Left lobe of liver (tissue), 2 donors: Measurements from ENCODE around the gene LGI1. TPM values are rescaled to one million over a fixed set of nuclear protein-coding genes. Genes with fewer than 3 reads are reported as not detected.
A peak's percentile ranks its signal among the peaks of the same experiment; 100 is the strongest.
"Not testable (repeated sequence)": the region's sequence is repeated elsewhere in the genome, so short reads cannot be mapped to it uniquely, and the experiment has no call there.

Experiments used
- ATAC-seq: fragments of 200-7000 bp; cut with Tn5 transposase; one replicate; pipeline ENCODE4 v1.9.1; 2020; ENCODE audit warnings: mild to moderate bottlenecking, moderate library complexity
- DNase-seq: peaks from one replicate; pipeline ENCODE4 v3.0.0-alpha.2; 2020; ENCODE audit warnings: low spot score
- total RNA-seq: library from RNA; stranded (reverse); gene quantifications from one replicate; pipeline ENCODE4 v1.2.1, GENCODE V29; 2021
- donor health status: DM: no; HTN: no; CAD: no; lungs with moderate emphysema.
- donor health status: DM: no; HTN: yes; CAD: no.

LGI1 gene
- total RNA-seq, 1 donor from 2014 or later, result 0.75 TPM

GRCh38 chr10:93799155-93799708, 41.5 kb downstream of the LGI1 start:
- ATAC-seq, result no peak
- DNase-seq, result no peak

- DNase-seq (no peak), ATAC-seq (no peak)
These were observed 46.5 kb downstream of the LGI1 start for GRCh38 chr10:93804200-93804599.

GRCh38 chr10:93806903-93807302, 49.2 kb downstream of the LGI1 start:
- ATAC-seq, result no peak
- no peak for DNase-seq

DNA sequence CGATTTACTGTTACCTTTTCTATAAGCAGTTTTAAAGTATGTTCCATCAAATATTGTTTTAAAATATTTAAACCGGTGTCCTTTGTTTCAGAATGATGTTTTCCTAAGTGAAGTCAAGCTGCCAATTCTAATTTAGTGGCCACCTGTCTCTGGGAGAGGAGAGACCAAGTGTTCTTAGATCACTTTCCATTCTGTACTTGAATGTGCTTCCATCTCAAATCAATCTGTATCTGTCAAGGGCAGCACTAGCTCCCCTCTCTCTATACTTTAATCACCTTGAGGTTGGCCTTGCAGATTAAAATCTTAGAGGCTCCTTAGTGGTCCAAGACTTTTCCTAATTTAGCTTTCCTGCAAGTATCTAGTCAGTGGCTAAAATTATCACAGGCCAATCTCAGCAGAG, 49.6 kb downstream of the LGI1 start:
- ATAC-seq (no peak), DNase-seq (no peak)

GRCh38 chr10:93812659-93813338, 55.1 kb downstream of the LGI1 start:
- ATAC-seq (no peak), DNase-seq (no peak)

DNA sequence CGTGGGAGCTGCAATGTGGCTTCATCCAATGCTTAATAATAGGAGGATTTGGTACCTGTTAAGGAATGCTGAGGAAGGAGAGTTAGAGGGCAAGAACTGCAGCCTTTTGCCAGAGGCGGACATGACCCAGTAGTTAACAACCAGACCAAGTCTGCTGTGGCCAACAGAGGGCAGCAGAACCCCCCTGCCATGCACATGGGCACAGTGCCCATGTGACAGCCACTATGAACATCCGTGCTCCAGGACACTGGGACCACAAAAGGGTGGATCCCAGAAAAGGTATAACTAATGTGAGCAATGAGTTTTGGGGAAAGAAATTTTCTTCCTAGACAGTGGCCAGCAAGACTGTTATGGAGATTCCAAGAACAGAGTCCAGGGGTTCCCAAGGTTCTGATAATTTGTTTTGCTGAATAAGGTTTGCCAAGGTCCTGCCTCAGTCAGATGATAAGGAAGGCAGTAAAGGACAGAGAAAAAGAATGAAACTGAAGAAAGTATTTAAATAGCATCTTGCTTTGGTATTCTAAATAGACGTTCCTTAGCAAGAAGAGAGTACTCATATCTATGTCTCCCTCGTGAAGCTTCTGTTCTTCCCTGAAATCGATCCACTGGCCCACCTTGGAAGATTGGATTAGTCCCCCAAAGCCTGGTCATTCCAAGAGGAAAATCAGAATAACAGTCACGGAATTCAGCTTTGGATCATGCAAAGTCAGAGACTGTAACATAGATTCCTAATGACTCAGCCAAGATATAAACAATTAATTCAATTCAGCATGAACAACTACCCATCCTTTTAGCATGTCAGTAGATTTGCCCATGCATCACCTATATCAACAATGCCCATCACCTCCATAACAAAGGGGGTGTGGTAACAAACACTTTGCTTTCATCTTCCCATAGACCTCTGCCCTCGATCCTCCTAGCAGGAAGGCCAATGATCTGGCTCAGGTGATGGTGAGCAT, 56.0 kb downstream of the LGI1 start:
- DNase-seq (peak; percentile 77), ATAC-seq (peak; percentile 97)

DNA sequence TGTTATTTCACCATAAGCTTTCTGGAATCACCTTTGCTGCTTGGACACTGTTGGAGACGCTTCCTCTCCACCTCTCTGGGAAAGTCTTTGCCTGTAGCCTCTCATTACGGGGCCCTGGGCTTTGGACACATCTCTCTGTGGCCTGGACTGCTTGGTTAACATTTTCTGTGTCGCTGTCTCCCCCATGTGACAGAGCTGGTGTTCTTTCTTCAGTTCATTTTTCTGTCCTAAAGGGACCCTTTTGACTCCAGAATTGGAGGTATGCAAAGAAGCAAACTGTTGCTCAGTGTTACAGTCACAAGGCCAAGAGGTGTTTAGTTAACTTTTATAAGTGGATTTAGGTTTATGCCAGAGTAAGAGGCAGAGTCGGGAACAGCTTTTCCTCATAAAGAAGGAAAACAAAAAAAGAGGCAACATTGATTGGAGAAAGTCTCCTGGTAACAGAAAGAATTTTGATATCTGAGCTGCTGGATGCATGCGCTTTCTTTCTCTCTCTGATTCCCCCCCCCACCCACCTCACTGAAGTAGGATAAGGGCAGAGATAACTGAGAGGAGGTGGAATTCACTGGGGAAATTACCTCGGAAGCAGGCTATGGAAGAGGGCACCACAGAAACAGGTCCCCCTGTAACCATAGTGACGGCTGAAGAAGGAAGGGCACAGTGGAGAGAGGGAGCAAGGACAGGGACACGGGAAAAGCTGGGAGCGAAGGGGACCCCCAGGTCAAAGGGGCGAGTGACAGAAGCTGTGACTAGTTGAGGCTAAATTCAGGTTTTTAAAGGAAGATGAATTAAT, 57.8 kb downstream of the LGI1 start:
- ATAC-seq, result peak; percentile 8

DNA sequence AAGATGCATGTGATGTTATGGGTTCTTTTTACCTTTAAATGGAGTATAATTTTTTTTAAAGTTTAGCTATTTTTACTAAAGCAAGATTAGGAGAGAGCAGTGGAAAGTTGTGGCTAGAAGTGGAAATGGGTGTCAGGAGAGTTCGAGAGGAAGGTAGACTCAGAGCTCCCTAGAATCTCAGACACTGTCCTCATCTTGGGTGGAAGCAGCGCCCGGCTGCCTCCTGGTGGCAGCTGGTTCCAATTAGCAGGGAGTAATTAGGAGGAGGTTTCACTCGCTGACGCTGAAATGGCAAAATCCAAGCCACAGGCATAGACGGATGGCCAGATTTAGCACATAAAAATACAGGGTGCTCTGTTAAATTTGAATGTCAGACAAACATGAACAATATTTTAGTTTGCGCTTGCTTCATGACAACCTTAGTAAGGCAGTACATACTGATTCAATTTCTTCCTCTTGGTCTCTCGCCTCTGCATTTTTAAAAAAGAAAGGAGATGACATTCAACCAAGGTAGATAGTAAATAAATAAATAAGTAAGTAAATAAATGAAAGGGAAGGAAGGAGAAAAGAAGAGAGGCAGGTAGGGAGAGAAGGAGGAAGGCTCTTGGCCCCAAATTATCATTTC, 58.5 kb downstream of the LGI1 start:
- DNase-seq, result peak; percentile 63
- ATAC-seq, result peak; percentile 87

More for the DNA sequence above, 57.8 kb downstream of the LGI1 start:
- no peak for DNase-seq

DNA sequence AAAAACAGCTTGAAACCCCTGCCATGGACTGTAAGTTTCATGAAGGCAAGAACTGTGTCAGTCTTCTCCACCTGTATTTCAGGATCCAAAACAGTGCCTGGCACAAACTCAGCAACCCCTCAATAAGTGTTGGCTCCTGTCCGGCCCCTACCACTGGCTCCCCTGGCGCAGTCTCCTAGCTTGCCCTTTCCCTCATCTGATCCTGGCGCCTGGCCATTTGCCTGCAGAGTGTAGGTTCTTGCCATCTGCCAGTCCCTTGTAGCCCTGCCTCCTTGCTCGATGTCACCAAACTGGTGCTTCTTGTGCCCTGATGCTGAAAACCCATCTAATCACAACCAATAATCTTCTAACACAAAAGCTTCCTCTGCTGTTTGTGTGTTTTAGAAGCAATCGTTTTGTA, 60.4 kb downstream of the LGI1 start:
- DNase-seq, result no peak

GRCh38 chr10:93819520-93819919, 61.8 kb downstream of the LGI1 start:
- ATAC-seq (no peak), DNase-seq (no peak)

More for the DNA sequence above, 60.4 kb downstream of the LGI1 start:
- ATAC-seq, result no peak

DNA sequence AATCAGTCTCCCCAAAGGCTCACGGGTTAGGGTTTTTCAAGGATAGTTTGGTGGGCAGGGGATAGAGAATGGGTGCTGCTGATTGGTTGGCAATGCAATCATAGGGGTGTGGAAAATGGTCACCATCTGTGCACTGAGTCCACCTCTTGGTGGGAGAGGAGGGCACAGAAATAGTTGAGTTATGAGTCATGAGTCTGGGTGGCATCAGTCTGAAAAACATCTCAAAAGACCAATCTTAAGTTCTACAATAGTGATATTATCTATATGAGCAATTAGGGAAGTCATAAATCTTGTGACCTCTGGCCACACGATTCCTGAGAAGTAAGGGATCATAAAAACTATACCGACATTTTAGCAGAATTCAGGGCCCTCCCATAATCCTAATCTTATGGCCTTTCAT, 62.7 kb downstream of the LGI1 start:
- ATAC-seq (no peak), DNase-seq (no peak)

GRCh38 chr10:93821051-93821772, 63.5 kb downstream of the LGI1 start:
- DNase-seq (no peak), ATAC-seq (peak; percentile 75)

- ATAC-seq (no peak), DNase-seq (no peak)
These were observed 68.6 kb downstream of the LGI1 start for GRCh38 chr10:93826355-93826754.

- ATAC-seq (no peak), DNase-seq (no peak)
These were observed 69.5 kb downstream of the LGI1 start for GRCh38 chr10:93827056-93827804.

DNA sequence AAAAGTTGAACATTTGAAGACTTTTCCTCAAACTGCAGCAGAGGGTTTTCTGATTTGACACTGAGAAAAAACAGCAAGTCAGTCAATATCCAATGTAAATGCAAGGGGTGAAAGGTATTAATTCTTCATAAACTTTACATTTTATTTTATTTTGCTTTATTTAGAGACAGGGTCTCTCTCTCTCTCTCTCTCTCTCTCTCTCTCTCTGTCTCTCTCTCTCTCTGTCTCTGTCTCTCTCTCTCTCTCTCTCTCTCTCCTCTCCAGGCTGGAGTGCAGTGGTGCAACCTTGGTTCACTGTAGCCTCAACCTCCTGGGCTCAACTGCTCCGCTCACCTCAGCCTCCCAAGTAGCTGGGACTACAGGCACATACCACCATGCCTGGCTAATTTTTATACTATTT, 73.3 kb downstream of the LGI1 start:
- not testable (repeated sequence) for ATAC-seq, DNase-seq

GRCh38 chr10:93835770-93836169, 78.0 kb downstream of the LGI1 start:
- ATAC-seq (no peak), DNase-seq (no peak)

DNA sequence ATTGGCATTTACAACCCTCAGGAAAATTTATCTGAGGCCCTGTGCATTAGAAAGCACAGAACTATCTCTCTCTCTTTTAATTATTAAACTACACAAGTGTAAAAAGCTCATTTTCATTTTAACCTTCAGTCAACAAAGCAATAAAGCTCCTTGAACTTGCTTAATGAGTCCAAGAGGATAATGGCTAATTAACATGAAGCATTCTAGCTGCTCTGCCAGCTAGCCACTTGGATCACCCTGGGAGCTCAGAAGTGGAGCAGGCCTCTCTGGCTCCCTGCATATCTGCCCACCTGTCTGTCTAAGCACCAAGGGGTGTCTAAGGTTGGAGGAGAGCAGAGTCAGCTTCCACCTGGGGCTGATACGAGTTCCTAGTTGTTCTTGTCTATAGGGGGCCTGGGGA, 80.1 kb downstream of the LGI1 start:
- DNase-seq, result no peak
- no peak for ATAC-seq

- DNase-seq (no peak), ATAC-seq (no peak)
These were observed 80.5 kb downstream of the LGI1 start for GRCh38 chr10:93838278-93838677.

- ATAC-seq (no peak), DNase-seq (no peak)
These were observed 84.2 kb downstream of the LGI1 start for GRCh38 chr10:93841961-93842360.
